Fibroblast of the conjunctiva (primary cell): Measurements from ENCODE around the gene LSG1.
A peak's percentile ranks its signal among the peaks of the same experiment; 100 is the strongest.
"Not testable (repeated sequence)": the region's sequence is repeated elsewhere in the genome, so short reads cannot be mapped to it uniquely, and the experiment has no call there.

Source experiments
- DNase-seq: peaks from one replicate; pipeline ENCODE4 v3.0.0-alpha.2; 2010; ENCODE audit warnings: low read depth

Gene LSG1

GRCh38 chr3:194617143-194617671, 54.8 kb downstream of the LSG1 start:
- no peak for DNase-seq

DNA sequence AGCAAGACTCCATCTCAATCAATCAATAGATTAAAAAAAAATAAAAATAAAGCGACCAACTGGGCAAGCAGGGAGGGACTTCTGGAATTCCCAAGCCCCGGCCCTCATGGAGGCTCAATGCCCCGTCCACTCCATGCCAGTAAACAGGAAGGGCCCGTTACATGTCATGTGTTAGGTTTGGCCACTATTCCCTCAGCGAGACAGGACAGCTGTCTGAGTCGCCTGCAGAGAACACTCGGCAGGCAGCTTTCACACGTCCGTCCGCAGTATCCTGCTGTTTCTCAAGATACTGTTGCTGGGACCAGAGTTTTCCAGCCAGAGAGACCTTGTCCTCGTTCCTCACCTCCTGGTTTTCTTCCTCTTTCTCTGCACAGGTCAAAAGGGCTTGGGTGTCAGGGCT, 56.8 kb downstream of the LSG1 start:
- DNase-seq: no peak

- DNase-seq: no peak
These were observed 59.8 kb downstream of the LSG1 start for GRCh38 chr3:194612221-194612620.

- no peak for DNase-seq
These were observed 61.3 kb downstream of the LSG1 start for GRCh38 chr3:194610689-194611088.

- DNase-seq: no peak
These were observed 62.4 kb downstream of the LSG1 start for GRCh38 chr3:194609601-194610000.

GRCh38 chr3:194608981-194609380, 63.0 kb downstream of the LSG1 start:
- no peak for DNase-seq

GRCh38 chr3:194607592-194608389, 64.2 kb downstream of the LSG1 start:
- no peak for DNase-seq

DNA sequence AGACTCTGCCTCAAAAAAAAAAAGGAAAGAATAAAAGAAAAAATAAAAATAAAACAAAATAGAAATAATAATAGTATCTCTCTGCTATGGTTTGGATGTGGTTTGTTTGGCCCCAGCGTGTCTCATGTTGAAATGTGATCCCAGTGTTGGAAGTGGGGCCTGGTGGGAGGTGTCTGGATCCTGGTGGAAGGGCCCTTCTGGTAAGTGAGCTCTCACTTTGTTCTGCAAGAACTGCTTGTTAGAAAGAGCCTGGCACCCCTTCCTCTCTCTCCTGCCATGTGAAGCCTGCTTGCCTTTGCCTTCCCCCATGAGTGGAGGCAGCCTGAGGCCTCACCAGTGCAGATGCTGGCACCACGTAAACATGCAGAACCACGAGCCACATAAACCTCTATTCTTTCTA, 65.0 kb downstream of the LSG1 start:
- no peak for DNase-seq

DNA sequence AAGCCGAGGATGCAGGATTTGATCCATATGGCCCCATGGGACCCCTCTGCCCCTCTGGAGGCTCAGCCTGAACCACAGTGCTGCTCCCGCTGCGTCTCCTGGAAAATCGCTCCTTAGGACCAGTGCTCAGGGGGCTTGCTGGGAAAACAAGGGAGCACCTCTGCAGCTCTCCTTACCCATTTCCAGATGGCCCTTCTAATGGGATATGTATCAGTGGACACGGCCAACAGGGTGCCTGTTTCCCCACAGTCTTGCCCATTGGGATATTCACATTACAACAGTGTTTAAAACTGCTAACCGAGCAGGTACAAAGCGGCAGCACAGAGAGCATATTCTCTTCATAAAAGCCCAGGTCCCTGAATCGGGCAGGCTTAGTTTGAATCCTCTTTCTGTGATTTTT, 65.8 kb downstream of the LSG1 start:
- DNase-seq: no peak

GRCh38 chr3:194605314-194605713, 66.7 kb downstream of the LSG1 start:
- not testable (repeated sequence) for DNase-seq

DNA sequence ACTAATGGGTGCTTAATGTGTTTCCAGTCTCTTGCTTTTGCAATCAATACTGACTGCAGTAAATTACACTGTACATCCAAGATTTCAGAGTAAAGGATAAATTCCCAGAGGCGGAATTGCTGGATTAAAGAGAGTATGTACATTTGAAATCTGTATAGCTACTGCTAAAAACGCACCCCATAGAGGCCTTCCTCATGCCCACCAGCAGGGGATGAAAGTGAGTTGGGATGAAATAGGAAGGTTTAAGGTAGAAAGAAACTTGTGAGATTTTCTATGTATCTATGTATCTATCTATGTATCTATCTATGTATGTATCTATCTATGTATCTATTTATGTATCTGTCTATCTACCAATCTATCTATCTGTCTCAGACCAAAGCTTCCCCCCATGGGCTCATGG, 67.2 kb downstream of the LSG1 start:
- no peak for DNase-seq

- no peak for DNase-seq
These were observed 67.9 kb downstream of the LSG1 start for GRCh38 chr3:194604126-194604525.

- no peak for DNase-seq
These were observed 69.3 kb downstream of the LSG1 start for GRCh38 chr3:194602669-194603171.

DNA sequence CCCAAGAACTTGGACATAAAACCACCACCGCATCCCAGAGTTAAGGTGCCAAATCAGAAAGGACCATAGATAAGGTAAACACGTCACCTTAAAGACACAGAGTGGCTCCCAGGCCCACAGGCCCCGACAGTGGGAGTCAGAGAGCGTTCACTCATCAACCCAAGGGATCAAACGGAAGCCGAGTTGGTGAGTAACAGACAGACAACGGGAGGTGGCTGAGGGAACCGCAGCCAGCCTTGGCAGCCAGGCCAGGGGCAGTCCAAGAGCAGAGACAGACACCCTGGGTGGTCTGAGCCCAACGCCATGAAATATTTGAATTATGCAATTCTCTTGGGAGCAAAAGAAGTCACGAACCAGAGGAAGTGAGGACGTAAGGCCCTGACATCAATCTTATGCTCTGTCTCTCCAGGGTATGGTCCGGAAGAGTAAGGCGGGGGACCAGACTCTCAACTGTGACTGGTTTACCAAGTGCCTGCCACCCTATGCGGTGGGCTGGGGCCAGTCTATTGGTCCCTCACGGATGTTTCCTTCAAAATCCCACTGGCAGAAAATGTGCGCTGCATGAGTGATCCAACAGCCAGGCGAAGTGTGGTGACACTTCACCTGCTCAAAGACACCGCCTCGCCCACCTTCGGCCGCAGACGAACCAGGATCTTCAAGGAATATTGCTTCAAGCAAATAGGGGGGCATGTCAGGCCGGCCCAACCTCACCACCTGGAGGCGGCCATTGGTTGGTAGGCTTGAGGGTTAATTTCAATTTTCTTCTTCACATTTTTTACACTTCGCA, 73.0 kb downstream of the LSG1 start:
- DNase-seq: no peak

- no peak for DNase-seq
These were observed 75.1 kb downstream of the LSG1 start for GRCh38 chr3:194596906-194597305.

DNA sequence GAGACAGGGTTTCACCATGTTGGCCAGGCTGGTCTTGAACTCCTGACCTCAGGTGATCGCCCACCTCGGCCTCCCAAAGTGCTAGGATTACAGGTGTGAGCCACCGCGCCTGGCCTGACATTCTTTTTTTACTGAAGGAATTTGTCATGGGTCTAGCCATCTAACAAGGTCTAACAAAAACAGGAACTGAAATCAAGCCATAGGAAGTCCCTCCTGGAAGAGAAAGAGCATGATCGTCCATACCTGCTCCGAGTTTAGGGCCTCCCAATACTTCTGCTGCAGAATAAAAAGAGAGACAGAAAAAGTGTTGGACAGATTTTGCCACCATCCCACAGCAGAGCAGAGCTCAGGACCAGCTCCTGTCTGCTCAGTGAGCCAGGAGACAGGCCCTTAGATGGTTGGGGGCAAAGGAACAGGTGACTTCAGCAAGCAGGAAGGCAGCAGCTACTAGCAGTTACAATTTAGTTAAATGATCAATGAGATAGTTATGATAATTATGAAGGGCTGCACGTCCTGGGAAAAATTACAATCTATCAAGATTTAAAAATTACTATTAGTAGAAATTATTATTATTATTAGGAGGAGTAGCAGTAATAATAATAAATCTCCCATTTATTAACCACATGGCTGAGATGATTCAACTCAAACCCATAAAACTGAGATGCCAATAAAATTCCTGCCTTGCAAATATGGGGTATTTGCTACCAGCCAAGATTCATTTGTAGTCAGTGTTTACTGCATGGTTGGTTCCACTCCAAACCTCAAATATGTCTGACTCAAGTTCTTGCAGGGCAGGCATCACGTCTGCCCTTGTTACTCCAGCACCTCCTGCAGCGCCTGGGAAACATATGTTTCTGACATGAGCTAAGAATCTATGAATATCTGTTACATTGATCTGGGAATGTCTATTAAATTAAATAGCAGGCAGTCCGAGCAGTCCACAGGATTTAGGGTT, 78.9 kb downstream of the LSG1 start:
- DNase-seq: peak; percentile 99
